Stimulated activated CD4-positive, alpha-beta T cell treated with anti-CD3 and anti-CD28 coated beads, TNF-alpha, amount 100 ng/mL, for 1 hour (primary cell): Measurements from ENCODE around the gene GGTLC2.
"Not testable (repeated sequence)": the region's sequence is repeated elsewhere in the genome, so short reads cannot be mapped to it uniquely, and the experiment has no call there.

Source experiments
- DNase-seq, 3 donors: peaks; one replicate each; pipeline ENCODE4 v3.0.0-alpha.2; 2020; ENCODE audit warnings: low read depth in 3 of 3, low spot score in 1 of 3

GGTLC2 gene

DNA sequence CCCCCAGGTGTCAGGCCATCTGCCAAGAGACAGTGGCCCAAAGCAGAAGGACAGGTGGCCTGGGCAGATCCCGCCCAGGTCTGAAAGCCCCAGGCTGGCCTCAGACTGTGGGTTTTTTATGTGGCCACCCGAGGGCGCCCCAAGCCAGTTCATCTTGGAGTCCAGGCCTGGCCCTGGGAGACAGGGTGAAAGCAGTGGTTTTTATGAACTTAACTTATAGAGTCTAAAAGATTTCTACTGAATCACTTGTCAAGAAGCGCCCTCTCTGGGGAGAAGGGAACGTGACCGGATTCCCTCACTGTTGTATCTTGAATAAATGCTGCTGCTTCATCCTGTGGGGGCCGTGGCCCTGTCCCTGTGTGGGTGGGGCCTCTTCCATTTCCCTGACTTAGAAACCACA is 8.2 kb upstream of the GGTLC2 start:
- not testable (repeated sequence) for DNase-seq

DNA sequence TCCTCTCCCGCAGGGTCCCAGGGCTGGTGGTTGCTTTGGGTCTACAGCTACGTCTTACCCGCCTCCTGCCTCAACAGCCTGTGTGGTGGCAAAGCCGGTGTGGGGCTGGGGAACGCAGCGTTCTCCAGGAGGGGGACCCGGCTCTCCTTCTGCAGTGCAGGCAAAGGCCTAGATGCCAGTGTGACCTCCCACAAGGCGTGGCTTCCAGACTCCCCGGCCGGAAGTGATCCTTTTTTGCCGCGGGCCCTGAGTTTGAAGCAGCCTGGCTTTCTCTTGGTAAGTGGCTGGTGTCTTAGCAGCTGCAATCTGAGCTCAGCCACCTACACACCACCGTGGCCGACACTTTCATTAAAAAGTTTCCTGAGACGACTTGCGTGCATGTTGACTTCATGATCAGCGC is 6.1 kb upstream of the GGTLC2 start:
- DNase-seq = not testable (repeated sequence)

GRCh38 chr22:22642255-22642654 is 2.2 kb upstream of the GGTLC2 start:
- not testable (repeated sequence) for DNase-seq

DNA sequence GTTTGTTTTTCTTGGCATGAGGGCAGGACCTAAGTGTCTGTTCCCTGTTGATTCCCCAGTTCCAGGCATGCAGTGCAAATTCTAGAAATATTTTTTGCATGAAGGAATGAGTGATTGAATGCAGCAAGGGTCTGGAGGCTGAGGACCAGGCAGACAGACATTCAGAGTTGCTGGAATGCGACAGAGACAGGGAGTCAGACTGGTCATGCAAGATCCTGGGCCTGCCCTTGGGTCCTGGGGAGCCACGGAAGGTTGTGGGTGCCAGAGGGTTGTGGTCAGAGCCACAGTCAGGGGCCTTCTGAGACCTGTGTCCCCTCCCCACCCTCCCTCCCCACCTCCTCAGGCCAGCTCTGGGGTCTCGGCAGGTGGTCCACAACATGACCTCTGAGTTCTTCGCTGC is 1.6 kb downstream of the GGTLC2 start:
- DNase-seq = not testable (repeated sequence)

DNA sequence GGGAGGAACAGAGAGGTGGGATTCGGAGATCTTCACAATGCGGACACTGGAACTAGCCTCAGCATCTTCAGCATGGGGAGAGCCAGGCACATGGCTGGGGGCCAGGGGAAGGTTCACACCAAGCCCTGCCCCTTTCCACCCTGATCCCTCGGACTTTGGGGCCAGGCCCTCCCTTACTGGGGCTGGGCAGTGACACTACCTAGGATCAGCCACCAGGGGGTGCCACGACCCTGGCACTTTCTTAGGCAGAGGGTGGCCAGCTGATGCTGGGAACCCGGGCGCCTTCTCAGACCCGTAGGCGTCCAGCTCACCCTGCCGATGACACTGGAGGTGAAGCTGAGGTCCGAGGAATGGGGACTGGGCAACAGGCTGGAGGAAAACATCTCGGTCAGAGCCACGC is 3.5 kb downstream of the GGTLC2 start:
- DNase-seq = not testable (repeated sequence)

DNA sequence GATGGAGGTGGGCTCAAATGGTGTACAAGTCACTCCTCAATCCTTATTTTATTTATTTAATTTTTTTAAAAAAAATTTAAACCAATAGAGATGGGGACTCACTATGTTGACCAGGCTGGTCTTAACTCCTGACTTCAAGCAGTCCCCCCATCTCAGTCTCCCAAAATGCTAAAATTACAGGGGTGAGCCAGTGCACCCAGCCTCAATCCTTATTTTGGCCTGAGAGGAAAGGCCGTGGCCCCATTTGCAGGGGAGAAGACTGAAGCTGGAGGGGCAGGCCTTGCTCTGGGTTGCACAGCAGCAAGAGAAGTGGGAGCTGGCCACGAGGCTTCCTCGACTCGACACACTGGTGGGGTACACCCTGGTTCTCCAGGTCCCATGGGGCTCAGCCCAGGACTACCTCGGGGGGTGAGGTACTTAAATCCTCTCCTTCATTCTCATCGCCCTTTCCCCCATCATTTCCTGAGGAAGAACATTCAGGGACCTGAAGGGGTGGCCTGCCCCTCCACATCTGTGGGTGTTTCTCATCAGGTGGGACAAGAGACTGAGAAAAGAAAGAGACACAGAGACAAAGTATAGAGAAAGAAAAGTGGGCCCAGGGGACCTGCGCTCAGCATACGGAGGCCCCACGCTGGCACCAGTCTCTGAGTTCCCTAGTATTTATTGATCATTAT is 4.6 kb downstream of the GGTLC2 start:
- not testable (repeated sequence) for DNase-seq

DNA sequence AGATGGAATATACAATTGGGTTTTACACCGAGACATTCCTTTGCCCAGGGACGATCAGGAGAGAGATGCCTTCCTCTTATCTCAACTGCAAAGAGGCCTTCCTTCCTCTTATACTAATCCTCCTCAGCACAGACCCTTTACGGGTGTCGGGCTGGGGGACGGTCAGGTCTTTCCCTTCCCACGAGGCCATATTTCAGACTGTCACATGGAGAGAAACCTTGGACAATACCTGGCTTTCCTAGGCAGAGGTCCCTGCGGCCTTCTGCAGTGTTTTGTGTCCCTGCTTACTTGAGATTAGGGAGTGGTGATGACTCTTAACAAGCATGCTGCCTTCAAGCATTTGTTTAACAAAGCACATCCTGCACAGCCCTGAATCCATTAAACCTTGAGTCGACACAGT is 5.3 kb downstream of the GGTLC2 start:
- DNase-seq = not testable (repeated sequence)

DNA sequence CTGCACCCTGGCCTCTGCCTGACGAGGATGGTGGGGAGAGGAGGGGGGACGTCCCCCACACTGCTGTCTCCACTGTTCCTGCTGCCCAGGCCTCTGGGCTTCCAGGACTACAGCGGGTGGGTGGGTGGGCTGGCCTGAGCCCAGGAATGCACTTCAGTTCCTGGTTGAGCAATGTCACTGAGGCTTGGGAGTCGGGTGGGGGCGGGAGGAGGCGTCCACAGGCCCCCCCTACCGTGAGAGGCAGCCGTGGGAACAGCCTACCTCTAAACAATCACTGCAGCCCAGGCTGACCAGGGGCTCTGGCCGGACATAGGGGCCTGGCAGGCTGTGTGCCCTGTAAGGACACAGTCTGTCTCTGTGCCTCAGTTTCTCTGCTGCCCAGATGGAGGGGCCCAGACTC is 6.0 kb downstream of the GGTLC2 start:
- DNase-seq = not testable (repeated sequence)

GRCh38 chr22:22650803-22651515 is 6.5 kb downstream of the GGTLC2 start:
- not testable (repeated sequence) for DNase-seq

DNA sequence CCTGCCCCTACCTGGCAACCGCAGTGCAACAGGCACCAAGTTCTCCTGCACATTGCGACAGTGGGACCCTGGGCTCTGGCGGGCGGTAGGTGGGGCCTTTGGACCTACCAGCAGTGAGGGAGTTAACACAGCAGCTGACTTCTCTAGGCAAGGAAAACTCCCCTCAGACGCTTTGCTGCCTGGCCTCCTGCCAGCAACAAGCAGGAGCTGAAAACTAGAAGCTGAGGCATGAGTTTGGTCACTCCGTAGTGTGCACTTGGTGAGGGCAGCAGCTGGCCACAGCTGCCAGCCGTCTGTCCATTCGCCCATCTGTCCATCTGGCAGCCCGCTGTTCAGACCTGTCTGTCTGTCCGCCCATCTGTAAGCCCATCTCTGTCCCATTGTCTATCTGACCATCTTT is 7.2 kb downstream of the GGTLC2 start:
- DNase-seq = not testable (repeated sequence)

DNA sequence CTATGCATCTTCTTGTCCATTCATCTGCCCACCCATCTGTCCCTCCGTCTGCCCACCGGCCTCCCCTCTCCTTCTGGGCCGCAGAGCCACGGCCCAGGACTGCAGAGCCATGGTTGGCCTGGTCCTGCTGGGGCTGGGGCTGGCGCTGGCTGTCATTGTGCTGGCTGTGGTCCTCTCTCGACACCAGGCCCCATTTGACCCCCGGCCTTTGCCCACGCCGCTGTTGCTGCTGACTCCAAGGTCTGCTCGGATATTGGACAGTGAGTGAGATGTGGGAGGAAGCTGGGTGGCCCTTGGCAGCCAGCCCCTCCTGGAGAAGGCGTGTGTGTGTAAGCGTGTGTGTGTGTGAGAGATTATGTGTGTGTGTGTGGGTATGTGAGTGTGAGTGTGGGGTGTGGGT is 7.7 kb downstream of the GGTLC2 start:
- DNase-seq = not testable (repeated sequence)

DNA sequence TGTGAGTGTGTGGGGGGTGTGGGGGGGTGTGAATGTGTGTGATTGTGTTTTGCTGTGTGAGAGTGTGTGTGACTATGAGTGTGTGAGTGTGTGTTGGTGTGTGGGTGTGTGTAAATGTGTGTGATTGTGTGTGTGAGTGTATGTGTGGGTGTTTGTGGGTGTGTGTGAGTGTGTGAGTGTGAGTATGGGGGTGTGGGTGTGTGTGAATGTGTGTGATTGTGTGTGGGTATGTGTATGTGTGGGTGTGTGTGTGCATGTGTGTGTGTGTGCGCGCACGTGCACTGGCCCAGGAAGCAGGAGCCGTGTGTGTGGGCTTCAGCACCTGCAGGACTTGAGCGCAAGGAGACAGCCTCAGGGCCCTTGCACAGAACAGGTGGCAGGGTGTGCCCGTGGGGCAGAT is 8.2 kb downstream of the GGTLC2 start:
- DNase-seq = not testable (repeated sequence)

DNA sequence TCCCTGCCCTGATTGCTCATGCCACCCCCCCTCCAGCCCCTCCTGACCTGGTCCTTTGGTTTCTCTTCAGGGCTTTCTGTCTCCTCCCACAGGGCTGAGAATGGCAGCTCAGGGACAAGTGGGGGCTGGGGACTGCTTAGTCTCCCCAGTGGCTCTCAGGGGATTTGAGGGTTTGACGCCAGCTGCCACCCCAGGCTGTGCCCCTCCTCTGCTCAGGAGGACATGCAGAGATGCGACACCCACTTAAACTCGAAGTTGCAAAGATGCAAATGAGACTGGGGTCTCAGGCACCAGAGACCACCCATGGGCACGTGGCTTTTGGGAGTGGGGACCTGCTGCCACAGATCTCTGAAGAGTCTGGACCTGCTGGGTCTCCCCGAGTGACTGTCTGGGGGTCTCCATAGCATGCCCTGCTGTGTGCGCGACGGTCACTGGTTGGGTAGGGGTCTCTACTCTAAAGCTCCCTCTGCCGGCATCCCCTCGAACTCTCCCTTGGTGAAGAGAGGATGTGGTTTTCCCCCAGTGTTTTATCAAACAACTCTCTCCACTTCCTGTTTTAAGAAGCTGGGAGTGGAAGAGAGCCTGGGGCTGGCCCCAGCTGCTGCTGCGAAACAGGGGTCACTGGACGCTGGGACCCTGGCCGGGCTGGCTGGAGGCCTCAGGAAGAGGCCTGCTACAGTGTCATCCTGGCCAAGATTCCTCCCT is 9.4 kb downstream of the GGTLC2 start:
- not testable (repeated sequence) for DNase-seq

DNA sequence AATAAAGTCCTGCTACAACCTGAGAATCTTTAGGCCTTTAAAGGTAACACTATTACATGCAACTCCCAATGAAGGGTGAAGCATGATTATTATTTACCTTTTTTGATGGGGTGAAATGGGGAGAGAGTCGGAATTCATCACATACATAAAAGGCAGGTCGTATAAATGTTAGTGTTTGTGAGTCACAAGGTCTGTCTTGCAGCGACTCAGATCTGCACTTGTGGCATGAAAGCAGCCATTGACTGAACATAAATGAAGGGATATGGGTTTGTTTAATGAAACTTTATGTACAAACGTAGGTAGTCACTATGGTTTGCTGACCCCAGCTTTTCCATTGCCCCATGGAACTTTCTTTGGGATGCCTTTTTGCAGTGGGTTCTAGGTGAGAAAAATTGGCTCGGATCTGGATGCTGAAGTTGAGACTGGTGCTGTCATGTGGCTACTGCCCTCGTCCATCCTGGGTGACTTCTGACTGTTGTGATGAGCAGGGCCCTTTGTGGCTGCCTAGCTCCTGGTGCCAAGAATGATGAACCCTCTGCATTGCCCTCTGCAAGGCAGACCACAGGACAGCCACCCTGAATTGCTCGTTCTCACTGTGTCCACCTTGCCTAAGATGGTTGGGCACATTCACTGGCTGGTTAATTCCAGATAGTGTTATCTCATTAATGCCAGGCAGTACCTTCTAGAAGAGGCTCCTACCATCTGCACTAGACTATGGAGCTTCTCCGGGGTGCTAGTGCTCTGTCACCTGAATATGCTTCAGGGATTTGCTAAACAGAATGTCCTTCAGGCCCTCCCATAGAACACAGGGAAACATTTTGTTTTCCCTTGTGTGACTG is 11.3 kb downstream of the GGTLC2 start:
- DNase-seq = no peak

DNA sequence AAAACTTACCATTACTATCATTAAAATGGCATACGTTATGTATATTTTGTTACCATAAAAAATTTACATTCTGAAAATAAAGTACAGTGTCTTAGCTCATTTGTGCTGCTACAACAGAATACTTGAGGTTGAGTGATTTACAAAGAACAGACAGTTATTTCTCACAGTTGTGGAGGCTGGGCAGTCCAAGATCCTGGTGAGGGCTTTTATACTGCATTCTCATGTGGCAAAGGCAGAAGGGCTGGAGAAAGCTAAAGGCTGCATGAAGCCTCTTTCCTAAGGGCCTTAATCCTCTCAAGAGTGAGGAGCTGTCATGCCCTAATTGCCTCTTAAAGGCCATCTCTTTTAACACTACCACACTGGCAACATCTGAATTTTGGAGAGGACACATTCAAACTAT is 13.3 kb downstream of the GGTLC2 start:
- DNase-seq = no peak

GRCh38 chr22:22661275-22661674 is 16.9 kb downstream of the GGTLC2 start:
- DNase-seq = no peak

DNA sequence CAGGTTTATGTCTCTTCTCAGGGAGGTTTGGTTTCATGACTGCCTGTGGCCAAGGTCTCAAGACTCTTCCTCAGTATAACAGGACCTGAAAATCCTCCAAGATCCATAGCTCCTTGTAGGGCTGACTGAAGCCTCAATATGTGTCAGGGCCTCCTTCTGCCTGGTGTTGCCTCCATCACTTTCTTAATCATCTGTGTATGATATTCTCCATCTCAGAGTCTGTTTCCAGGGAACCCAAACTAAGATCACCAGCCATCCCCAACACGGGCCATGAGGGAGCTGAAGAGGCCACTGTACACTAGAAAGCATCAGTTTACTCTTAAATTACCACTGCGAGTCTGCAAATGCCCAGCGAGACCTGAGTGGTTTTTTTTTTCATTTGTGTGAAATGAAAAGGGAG is 17.7 kb downstream of the GGTLC2 start:
- DNase-seq = no peak

DNA sequence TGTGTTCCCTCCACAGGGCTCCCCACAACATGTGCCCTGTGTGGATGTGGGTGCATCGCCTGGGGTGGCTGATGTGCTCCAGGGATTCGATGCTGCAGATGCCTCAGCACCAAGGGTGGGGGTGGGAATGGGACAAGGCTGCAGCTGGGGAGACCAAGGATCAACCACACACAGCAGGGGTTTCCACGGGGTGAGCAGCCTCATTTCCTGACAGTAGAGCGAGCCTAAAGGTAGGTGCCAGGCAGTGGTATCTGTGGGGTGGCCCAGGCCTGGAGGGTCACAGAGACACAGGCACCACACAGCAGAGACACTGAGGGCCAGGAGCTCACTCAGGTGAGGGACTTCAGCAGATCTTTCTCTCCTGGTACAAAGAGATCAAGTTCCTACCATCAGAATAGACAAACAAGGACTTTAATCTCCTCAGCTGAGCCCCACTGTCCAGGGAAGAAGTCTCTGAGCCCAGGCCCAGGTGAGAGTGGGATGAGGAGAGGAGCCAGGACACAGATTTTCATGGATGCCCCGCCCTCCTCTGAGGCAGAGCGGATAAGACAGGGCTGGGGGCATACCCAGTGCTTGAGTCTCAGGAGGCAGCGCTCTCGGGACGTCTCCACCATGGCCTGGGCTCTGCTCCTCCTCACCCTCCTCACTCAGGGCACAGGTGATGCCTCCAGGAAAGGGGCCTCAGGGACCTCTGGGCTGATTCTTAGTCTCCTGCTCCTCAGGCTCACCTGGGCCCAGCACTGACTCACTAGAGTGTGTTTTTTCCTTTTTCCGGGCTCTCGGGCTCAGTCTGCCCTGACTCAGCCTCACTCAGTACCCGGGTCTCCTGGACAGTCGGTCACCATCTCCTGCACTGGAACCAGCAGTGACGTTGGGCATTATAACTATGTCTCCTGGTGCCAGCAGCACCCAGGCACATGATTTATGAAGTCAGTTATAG is 19.7 kb downstream of the GGTLC2 start:
- DNase-seq = no peak

DNA sequence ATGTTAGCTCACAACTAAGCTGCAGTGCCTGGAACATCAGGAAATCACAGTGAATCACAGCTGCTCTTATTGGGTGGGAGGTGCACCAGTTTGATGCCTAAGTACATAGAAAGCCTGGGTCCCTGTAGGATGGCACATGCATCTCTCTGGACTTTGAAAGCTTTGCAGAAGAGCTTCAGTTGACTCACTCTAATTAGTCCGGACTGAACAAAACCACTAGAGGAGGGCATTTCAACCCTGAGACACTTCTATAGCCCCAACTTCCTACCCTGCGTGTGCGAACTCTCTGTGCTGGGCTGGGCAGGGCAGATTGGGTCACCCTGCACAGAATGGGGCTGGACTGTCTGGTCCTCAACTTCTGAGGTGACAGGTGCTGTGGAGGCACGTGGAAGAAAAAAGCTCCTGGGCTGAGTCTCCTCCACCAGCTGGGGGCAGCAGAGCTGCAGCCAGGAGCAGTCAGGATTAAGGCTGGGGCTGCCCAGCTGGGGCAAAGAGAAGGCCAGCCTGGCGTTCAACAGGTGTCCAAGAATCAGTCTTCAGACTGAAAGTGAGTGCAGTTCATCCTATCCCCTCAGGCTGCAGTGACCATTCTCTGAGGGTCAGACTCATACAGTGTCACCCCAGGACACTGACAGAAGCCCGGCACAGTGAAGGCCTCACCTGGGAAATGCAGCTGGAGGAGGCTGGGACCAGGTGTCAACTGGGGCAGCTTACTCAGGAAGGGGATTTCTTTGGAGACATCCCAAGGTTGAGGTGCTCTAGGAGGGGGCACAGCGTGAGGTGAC is 22.1 kb downstream of the GGTLC2 start:
- no peak for DNase-seq
